ENCODE measurements around the gene PSMC3.

GRCh38 chr11:47448566-47449427, 22.6 kb upstream of the PSMC3 start, which contains the start of gene RAPSN:
- TF ChIP-seq CTCF (conservative IDR thresholded peaks at IDR 0.05; ENCODE audit: low read depth, low read length) (no peak), EZH2 (IDR thresholded peaks at IDR 0.05; ENCODE audit: borderline replicate concordance, low read depth, low read length, poor library complexity, severe bottlenecking) (no peak)

Measured in A673 (cell line).